ENCODE measurements around the gene RNF157. TPM values are rescaled to one million over a fixed set of nuclear protein-coding genes. Genes with fewer than 3 reads are reported as not detected.

Gene RNF157
- total RNA-seq, 4 donors from 2014 or later = 1.7 to 6.6 (median 4.7) TPM

DNA sequence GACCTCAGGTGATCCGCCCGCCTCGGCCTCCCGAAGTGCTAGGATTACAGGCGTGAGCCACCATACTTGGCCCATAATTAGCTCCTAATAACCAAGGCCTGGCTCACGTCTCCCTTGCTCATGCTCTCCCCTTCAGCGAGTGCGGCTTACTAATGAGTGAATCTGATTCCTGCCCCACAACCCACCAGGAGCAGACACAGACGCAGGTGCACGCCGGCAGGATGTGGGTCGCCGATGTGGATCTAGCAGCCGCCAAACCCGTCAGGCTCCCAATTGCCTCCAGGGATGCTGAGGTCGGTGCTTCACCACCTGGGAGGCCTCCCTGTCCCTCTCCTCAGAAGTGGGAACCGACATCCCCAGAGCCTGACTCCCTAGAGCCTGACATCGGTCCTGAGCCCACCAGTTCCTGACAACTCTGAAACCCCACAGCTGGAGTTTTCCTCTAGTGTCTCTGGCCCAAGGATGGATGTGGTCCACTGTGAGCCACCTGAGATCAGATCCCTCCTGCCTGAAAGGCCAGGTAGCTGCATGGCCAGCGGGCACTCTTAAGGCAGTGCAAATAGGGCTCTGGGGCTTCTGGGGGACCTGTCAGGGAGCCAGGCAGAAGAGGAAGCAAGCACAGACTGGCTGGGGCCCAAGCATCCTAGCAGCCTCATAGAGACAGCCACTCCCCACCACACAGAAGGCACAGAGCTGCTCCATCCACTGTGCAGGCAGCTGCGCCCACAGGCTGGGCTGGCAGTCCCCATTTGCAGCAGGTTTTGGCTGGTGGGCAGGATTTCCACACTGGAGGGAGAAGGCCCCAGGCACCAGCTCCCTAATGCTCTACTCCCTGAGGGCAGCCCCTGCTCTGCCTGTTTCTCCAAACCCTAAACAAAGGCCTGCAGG, 147.5 kb downstream of the RNF157 start:
- 93 to 97% methylated on average over 13 to 18 of the region's 20 CpGs for WGBS, 2 donors
- peaks cover 61 to 74% of the 10 kb centered on the region in 2 donors for H3K36me3 ChIP-seq
- intact Hi-C loops (cut with DNase I) = no loop called here

More for the DNA sequence above, 147.5 kb downstream of the RNF157 start:
- no peaks in the 10 kb centered on the region for H3K27me3 ChIP-seq
- no peaks in the 10 kb centered on the region for H3K4me1 ChIP-seq
- no peaks in the 10 kb centered on the region for H3K9me3 ChIP-seq
- TF ChIP-seq, protein P1, sequence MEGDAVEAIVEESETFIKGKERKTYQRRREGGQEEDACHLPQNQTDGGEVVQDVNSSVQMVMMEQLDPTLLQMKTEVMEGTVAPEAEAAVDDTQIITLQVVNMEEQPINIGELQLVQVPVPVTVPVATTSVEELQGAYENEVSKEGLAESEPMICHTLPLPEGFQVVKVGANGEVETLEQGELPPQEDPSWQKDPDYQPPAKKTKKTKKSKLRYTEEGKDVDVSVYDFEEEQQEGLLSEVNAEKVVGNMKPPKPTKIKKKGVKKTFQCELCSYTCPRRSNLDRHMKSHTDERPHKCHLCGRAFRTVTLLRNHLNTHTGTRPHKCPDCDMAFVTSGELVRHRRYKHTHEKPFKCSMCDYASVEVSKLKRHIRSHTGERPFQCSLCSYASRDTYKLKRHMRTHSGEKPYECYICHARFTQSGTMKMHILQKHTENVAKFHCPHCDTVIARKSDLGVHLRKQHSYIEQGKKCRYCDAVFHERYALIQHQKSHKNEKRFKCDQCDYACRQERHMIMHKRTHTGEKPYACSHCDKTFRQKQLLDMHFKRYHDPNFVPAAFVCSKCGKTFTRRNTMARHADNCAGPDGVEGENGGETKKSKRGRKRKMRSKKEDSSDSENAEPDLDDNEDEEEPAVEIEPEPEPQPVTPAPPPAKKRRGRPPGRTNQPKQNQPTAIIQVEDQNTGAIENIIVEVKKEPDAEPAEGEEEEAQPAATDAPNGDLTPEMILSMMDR (IDR thresholded peaks at IDR 0.05) = no peak
- TF ChIP-seq POLR2A (IDR thresholded peaks at IDR 0.05) = no peak
- no peak for DNase-seq
- no peak overlapping the region for H3K27ac ChIP-seq
- H3K4me3 ChIP-seq (replicated peaks in 1 of 3) = no peak overlapping the region

Small RNAs within 50 kb of the gene (microRNA-seq; reads per million reads assigned to microRNA genes)
- gene MIR6868 = 3.3 reads per million

Small RNAs within 50 kb of the gene (small RNA-seq; reads per million reads assigned to genes)
- gene ATP5MGP6 (not detected), gene MIR6868 (not detected)

Other genes starting within 250 kb of the RNF157 start
- gene CDK3, start 239.6 kb downstream of the RNF157 start, total RNA-seq = 1 to 10 TPM; 3.1 to 9.7 (median 9.3) TPM
- gene EVPL, start 213.2 kb downstream of the RNF157 start, total RNA-seq = 10 to 100 TPM; 14.8 to 33.4 (median 23.3) TPM
- 10 to 100 TPM; 48.2 to 67.0 (median 54.5) TPM for gene SRP68, start 168.0 kb downstream of the RNF157 start, total RNA-seq
- gene GALR2, start 165.7 kb downstream of the RNF157 start, total RNA-seq = not detected
- gene ZACN, start 161.3 kb downstream of the RNF157 start, total RNA-seq = 1 to 10 TPM in 1 of 4 donors, not detected in 3; 2.2 TPM
- gene EXOC7, start 136.7 kb downstream of the RNF157 start, total RNA-seq = 100 to 1,000 TPM in 3 of 4 donors, 10 to 100 TPM in 1; 97.8 to 131 (median 115) TPM
- 1 to 10 TPM; 1.1 to 6.5 (median 5.7) TPM for gene FOXJ1, start 99.2 kb downstream of the RNF157 start, total RNA-seq
- 10 to 100 TPM in 3 of 4 donors, 1 to 10 TPM in 1; 9.8 to 54.2 (median 22.9) TPM for gene UBALD2, start 24.9 kb upstream of the RNF157 start, total RNA-seq
- gene QRICH2, start 67.8 kb upstream of the RNF157 start, total RNA-seq = 10 to 100 TPM in 2 of 4 donors, 1 to 10 TPM in 2; 6.6 to 14.3 (median 9.9) TPM
- gene PRPSAP1, start 113.4 kb upstream of the RNF157 start, total RNA-seq = 100 to 1,000 TPM; 133 to 198 (median 167) TPM
- gene SPHK1, start 144.1 kb upstream of the RNF157 start, total RNA-seq = 10 to 100 TPM in 3 of 4 donors, 1 to 10 TPM in 1; 8.5 to 24.5 (median 13.8) TPM
- gene UBE2O, start 212.7 kb upstream of the RNF157 start, total RNA-seq = 10 to 100 TPM; 26.3 to 47.9 (median 37.3) TPM
- under 1 TPM in 1 of 4 donors, not detected in 3; 0.81 TPM for gene AANAT, start 227.1 kb upstream of the RNF157 start, total RNA-seq

All from thyroid gland (tissue), 4 donors.